BJ (cell line): ENCODE measurements around the gene BBS1. TPM values are rescaled to one million over a fixed set of nuclear protein-coding genes. Genes with fewer than 3 reads are reported as not detected.

Source experiments
- CTCF ChIA-PET: fragments of 350-600 bp; formaldehyde crosslinking; extraction: SDS; loops from one replicate; lab custom pipeline; 2021; ENCODE audit warnings: antibody characterized with exemption, inconsistent platforms; lab: Yijun Ruan, JAX
- POLR2A ChIA-PET: fragments of 300-600 bp; sonication (Branson Sonifier 250); formaldehyde crosslinking; extraction: SDS; loops from one replicate; lab custom pipeline; 2021; ENCODE audit warnings: antibody characterized with exemption; lab: Charles Lee
- DNase-seq: peaks from one replicate; pipeline ENCODE4 v3.0.0-alpha.2; 2011; ENCODE audit warnings: low read depth
- H3K27me3 ChIP-seq: 2 replicates; pipeline ENCODE4 v1.6.0; 2011; ENCODE audit warnings: low read length; ENCODE audit not compliant: control insufficient read depth, insufficient read depth
- H3K36me3 ChIP-seq: 2 replicates; pipeline ENCODE4 v1.5.1; 2011; ENCODE audit warnings: low read length; ENCODE audit not compliant: control insufficient read depth, insufficient read depth
- H3K4me3 ChIP-seq: 2 replicates; pipeline ENCODE4 v1.5.1; 2011; ENCODE audit warnings: low read depth, mild to moderate bottlenecking, control low read depth, low read length
- CTCF ChIP-seq: IDR thresholded peaks from 2 replicates; pipeline ENCODE4 v1.5.1; 2011; ENCODE audit warnings: low read depth, mild to moderate bottlenecking, control low read depth, inconsistent platforms, low read length, moderate library complexity; ENCODE audit not compliant: insufficient read depth
- polyA plus RNA-seq: library from polyadenylated mRNA; depleted of rRNA; stranded (reverse); fragments of >200 nt; gene quantifications from 2 replicates; pipeline ENCODE4 v1.2.3, GENCODE V29; 2011

Gene BBS1
- polyA plus RNA-seq, 1 experiment: 31.1 TPM

GRCh38 chr11:66510990-66511339 lies 530 bp downstream of the BBS1 start:
- Histone ChIP-seq H3K27me3 (no peaks in the 10 kb centered on the region), H3K4me3 (peak overlapping the region; percentile 80), H3K36me3 (peaks cover 10% of the 10 kb centered on the region)
- TF ChIP-seq CTCF: no peak
- POLR2A ChIA-PET: no interaction called here
- CTCF ChIA-PET: interaction anchor here (0.7 kb wide), 1 partner anchor 48 kb away, joined by 3 read pairs; no protein-coding TSS in a partner anchor
- no peak for DNase-seq

- Histone ChIP-seq H3K27me3 (no peaks in the 10 kb centered on the region), H3K4me3 (no peak overlapping the region), H3K36me3 (peaks cover 15% of the 10 kb centered on the region)
- TF ChIP-seq CTCF: no peak
- no peak for DNase-seq
- ChIA-PET POLR2A (no interaction called here), CTCF (no interaction called here)
Measured at GRCh38 chr11:66523611-66524010, 13.2 kb downstream of the BBS1 start.

- POLR2A ChIA-PET: no interaction called here
- no peak for TF ChIP-seq CTCF
- Histone ChIP-seq H3K27me3 (no peaks in the 10 kb centered on the region), H3K4me3 (no peak overlapping the region), H3K36me3 (peaks cover 13% of the 10 kb centered on the region)
- CTCF ChIA-PET: no interaction called here
- no peak for DNase-seq
Measured at GRCh38 chr11:66524304-66525040, 14.0 kb downstream of the BBS1 start.

GRCh38 chr11:66529069-66529468 lies 18.6 kb downstream of the BBS1 start:
- DNase-seq: no peak
- peaks cover 3% of the 10 kb centered on the region; the same call in 1 of the 2 replicates for H3K36me3 ChIP-seq
- TF ChIP-seq CTCF: no peak
- POLR2A ChIA-PET: no interaction called here
- H3K27me3 ChIP-seq: no peaks in the 10 kb centered on the region
- H3K4me3 ChIP-seq: no peak overlapping the region
- CTCF ChIA-PET: interaction anchor here (0.5 kb wide), 1 partner anchor 166 kb away, joined by 3 read pairs; no protein-coding TSS in a partner anchor

GRCh38 chr11:66529655-66530054 lies 19.2 kb downstream of the BBS1 start:
- TF ChIP-seq CTCF: no peak
- H3K27me3 ChIP-seq: no peaks in the 10 kb centered on the region
- ChIA-PET POLR2A (no interaction called here), CTCF (no interaction called here)
- no peak overlapping the region for H3K4me3 ChIP-seq
- DNase-seq: no peak
- H3K36me3 ChIP-seq: peaks cover 3% of the 10 kb centered on the region; the same call in 1 of the 2 replicates
